A549 (cell line): ENCODE data around the gene PPP4R3A.

Experiments
- ATOH8 ChIP-seq: fragments of 250-450 bp; sonication (Bioruptor Pico); IDR thresholded peaks from 2 replicates; pipeline ENCODE4 v1.5.0; 2020; ENCODE audit warnings: low read depth, mild to moderate bottlenecking, moderate library complexity
- BHLHE40 ChIP-seq: IDR thresholded peaks from 2 replicates; pipeline ENCODE4 v1.6.1; 2012; ENCODE audit warnings: low read depth, low read length, inconsistent platforms
- CEBPB ChIP-seq, 2 experiments: fragments of >200 bp in 1 of 2; sonication (Bioruptor Twin) in 1 of 2; formaldehyde crosslinking in 1 of 2; IDR thresholded peaks; 2 replicates each; pipeline ENCODE4 v1.6.1; 2012 to 2016
- CHD2 ChIP-seq: fragments of 150-350 bp; IDR thresholded peaks from 2 replicates; pipeline ENCODE4 v1.6.1; 2014; ENCODE audit warnings: low read length; ENCODE audit not compliant: partially characterized antibody
- CTCF ChIP-seq: fragments of >200 bp; sonication (Bioruptor Twin); formaldehyde crosslinking; IDR thresholded peaks from 3 replicates; pipeline ENCODE4 v1.5.1; 2016
- ELK1 ChIP-seq: fragments of 150-350 bp; IDR thresholded peaks from 2 replicates; pipeline ENCODE4 v1.6.1; 2014; ENCODE audit warnings: low read depth, mild to moderate bottlenecking, low read length
- EP300 ChIP-seq, 2 experiments: fragments of >200 bp; sonication (Bioruptor Twin); formaldehyde crosslinking; IDR thresholded peaks; 2 replicates in 1 of 2; 3 replicates in 1 of 2; pipeline ENCODE4 v1.6.1; 2016 to 2017
- FOSL2 ChIP-seq, 2 experiments: fragments of 450-650 bp in 1 of 2; fragments of >200 bp in 1 of 2; sonication (Bioruptor Twin) in 1 of 2; formaldehyde crosslinking; IDR thresholded peaks; 2 replicates each; pipeline versions ENCODE4 v1.5.0 to v1.6.1; 2016 to 2020; ENCODE audit warnings: mild to moderate bottlenecking in 1 of 2, moderate library complexity in 1 of 2
- HOXA7 ChIP-seq: fragments of 250-450 bp; sonication (Bioruptor Pico); IDR thresholded peaks from 2 replicates; pipeline ENCODE4 v1.5.0; 2020; ENCODE audit warnings: mild to moderate bottlenecking, moderate library complexity
- MAX ChIP-seq: IDR thresholded peaks from 2 replicates; pipeline ENCODE4 v1.6.1; 2012
- POLR2A ChIP-seq: IDR thresholded peaks from 2 replicates; pipeline ENCODE4 v1.6.1; 2012; ENCODE audit warnings: mild to moderate bottlenecking, low read length
- POLR2AphosphoS2 ChIP-seq: conservative IDR thresholded peaks from 2 replicates; pipeline ENCODE4 v1.6.1; 2012; ENCODE audit warnings: low read length, improper control_type of control experiment, inconsistent platforms
- RCOR1 ChIP-seq: fragments of 150-350 bp; IDR thresholded peaks from 2 replicates; pipeline ENCODE4 v1.6.1; 2014; ENCODE audit warnings: antibody characterized with exemption, low read length, low read depth
- USF2 ChIP-seq: fragments of 450-650 bp; IDR thresholded peaks from 2 replicates; pipeline ENCODE4 v1.6.1; 2014; ENCODE audit warnings: antibody characterized with exemption

GRCh38 chr14:91545204-91545603, 35.1 kb upstream of the PPP4R3A start:
- TF ChIP-seq MAX, result no peak
- no peak for TF ChIP-seq ELK1
- TF ChIP-seq POLR2A, result no peak
- no peak for TF ChIP-seq USF2
- no peak for TF ChIP-seq CTCF
- no peak for TF ChIP-seq CHD2
- no peak for TF ChIP-seq RCOR1
- TF ChIP-seq FOSL2 (IDR thresholded peaks at IDR 0.05), result no peak
- TF ChIP-seq FOSL2 (CRISPR knock-in tag; IDR thresholded peaks at IDR 0.05), result no peak
- TF ChIP-seq ATOH8, result no peak
- no peak for TF ChIP-seq EP300 (IDR thresholded peaks at IDR 0.05)
- TF ChIP-seq BHLHE40, result no peak
- no peak for TF ChIP-seq CEBPB (IDR thresholded peaks at IDR 0.05)
- no peak for TF ChIP-seq HOXA7 (CRISPR knock-in tag)
- TF ChIP-seq POLR2AphosphoS2, result no peak
